GM23338 (cell line): ENCODE data around the gene OSBPL3. TPM values are rescaled to one million over a fixed set of nuclear protein-coding genes. Genes with fewer than 3 reads are reported as not detected.

ENCODE experiments used
- ATAC-seq: fragments of 200-7000 bp; cut with Tn5 transposase; 3 replicates; pipeline ENCODE4 v1.9.1; 2020
- DNase-seq: peaks from one replicate; pipeline ENCODE4 v3.0.0-alpha.2; 2015; ENCODE audit warnings: low spot score
- H2AFZ ChIP-seq: fragments of 200-600 bp; sonication (generic); 2 replicates; pipeline ENCODE4 v1.8.0; 2016; ENCODE audit warnings: antibody characterized with exemption, mild to moderate bottlenecking, moderate library complexity
- H3F3A ChIP-seq: fragments of 200-600 bp; sonication (generic); replicated peaks from 2 replicates; pipeline ENCODE4 v1.8.0; 2017; ENCODE audit warnings: antibody characterized with exemption, mixed run types, low read depth
- H3K27ac ChIP-seq: fragments of 200-600 bp; sonication (generic); 2 replicates; pipeline ENCODE4 v1.6.1; 2016; ENCODE audit warnings: low read depth
- H3K27me3 ChIP-seq: fragments of 200-600 bp; sonication (generic); 2 replicates; pipeline ENCODE4 v1.8.0; 2016; ENCODE audit warnings: mild to moderate bottlenecking, mixed run types, moderate library complexity; ENCODE audit not compliant: insufficient read depth
- H3K36me3 ChIP-seq: fragments of 200-600 bp; sonication (generic); 2 replicates; pipeline ENCODE4 v1.8.0; 2016; ENCODE audit warnings: mild to moderate bottlenecking; ENCODE audit not compliant: insufficient read depth
- H3K4me1 ChIP-seq: fragments of 200-600 bp; sonication (generic); 2 replicates; pipeline ENCODE4 v1.8.0; 2016; ENCODE audit warnings: mild to moderate bottlenecking, moderate library complexity; ENCODE audit not compliant: insufficient read depth
- H3K4me2 ChIP-seq: fragments of 200-600 bp; sonication (generic); 2 replicates; pipeline ENCODE4 v1.7.1; 2017; ENCODE audit warnings: mixed run types
- H3K4me3 ChIP-seq: fragments of 200-600 bp; sonication (generic); 2 replicates; pipeline ENCODE4 v1.6.1; 2016; ENCODE audit warnings: mixed run types
- H3K79me2 ChIP-seq: fragments of 200-600 bp; sonication (generic); replicated peaks from 2 replicates; pipeline ENCODE4 v1.8.0; 2017; ENCODE audit warnings: mild to moderate bottlenecking; ENCODE audit not compliant: insufficient read depth
- H3K9me2 ChIP-seq: fragments of 200-600 bp; sonication (generic); 2 replicates; pipeline ENCODE4 v1.8.0; 2017; ENCODE audit not compliant: insufficient read depth
- H4K20me1 ChIP-seq: fragments of 200-600 bp; sonication (generic); replicated peaks from 2 replicates; pipeline ENCODE4 v1.8.0; 2017; ENCODE audit warnings: mild to moderate bottlenecking; ENCODE audit not compliant: insufficient read depth
- H3K27ac Mint-ChIP-seq: 2 replicates; pipeline ENCODE4 v1.8.0; 2020; ENCODE audit warnings: inconsistent platforms, mild to moderate bottlenecking, moderate library complexity, mixed read lengths
- H3K27me3 Mint-ChIP-seq: 3 replicates; pipeline ENCODE4 v1.8.0; 2022; ENCODE audit warnings: low read depth, mild to moderate bottlenecking, moderate library complexity, mixed read lengths, inconsistent platforms; ENCODE audit not compliant: insufficient read depth, poor library complexity
- H3K36me3 Mint-ChIP-seq: 3 replicates; pipeline ENCODE4 v1.8.0; 2021; ENCODE audit warnings: low read depth, mild to moderate bottlenecking, inconsistent platforms, moderate library complexity, mixed read lengths
- H3K4me1 Mint-ChIP-seq: 3 replicates; pipeline ENCODE4 v1.8.0; 2020; ENCODE audit warnings: mild to moderate bottlenecking, inconsistent platforms, mixed read lengths
- H3K4me3 Mint-ChIP-seq: 3 replicates; pipeline ENCODE4 v1.8.0; 2021; ENCODE audit warnings: moderate library complexity, mild to moderate bottlenecking, inconsistent platforms, mixed read lengths
- H3K9me3 Mint-ChIP-seq: 3 replicates; pipeline ENCODE4 v1.8.0; 2020; ENCODE audit warnings: moderate library complexity, mild to moderate bottlenecking, inconsistent platforms, mixed read lengths
- CREB1 ChIP-seq: fragments of 250-450 bp; sonication (Bioruptor Pico); IDR thresholded peaks from 2 replicates; pipeline ENCODE4 v1.5.0; 2020; ENCODE audit warnings: low read depth, mild to moderate bottlenecking, moderate library complexity
- CTCF ChIP-seq, 2 experiments: fragments of 200-600 bp in 1 of 2; sonication (generic) in 1 of 2; conservative IDR thresholded peaks; 2 replicates each; pipeline versions ENCODE4 v1.5.1 to v1.6.1; 2016 to 2017; ENCODE audit warnings: antibody characterized with exemption in 2 of 2, low read depth in 2 of 2, mild to moderate bottlenecking in 2 of 2, moderate library complexity in 1 of 2
- ETS1 ChIP-seq: IDR thresholded peaks from 2 replicates; pipeline ENCODE4 v1.6.1; 2016; ENCODE audit warnings: antibody characterized with exemption
- EZH2 ChIP-seq: fragments of 200-600 bp; sonication (generic); IDR thresholded peaks from one replicate; pipeline ENCODE4 v1.8.0; 2017; ENCODE audit warnings: antibody characterized with exemption, mild to moderate bottlenecking, low read depth; ENCODE audit not compliant: unreplicated experiment
- EZH2phosphoT487 ChIP-seq: fragments of 200-600 bp; sonication (generic); IDR thresholded peaks from one replicate; pipeline ENCODE4 v1.8.1; 2018; ENCODE audit warnings: antibody characterized with exemption; ENCODE audit not compliant: unreplicated experiment
- JUNB ChIP-seq: IDR thresholded peaks from one replicate; pipeline ENCODE4 v1.6.1; 2016; ENCODE audit warnings: antibody characterized with exemption; ENCODE audit not compliant: unreplicated experiment
- NANOG ChIP-seq: IDR thresholded peaks from 2 replicates; pipeline ENCODE4 v1.6.1; 2016; ENCODE audit warnings: antibody characterized with exemption, borderline replicate concordance
- POLR2AphosphoS5 ChIP-seq: IDR thresholded peaks from 2 replicates; pipeline ENCODE4 v1.6.1; 2016; ENCODE audit warnings: antibody characterized with exemption, low read depth
- REST ChIP-seq: IDR thresholded peaks from one replicate; pipeline ENCODE4 v1.6.1; 2018; ENCODE audit warnings: antibody characterized with exemption; ENCODE audit not compliant: unreplicated experiment
- STAT1 ChIP-seq: IDR thresholded peaks from one replicate; pipeline ENCODE4 v1.6.1; 2016; ENCODE audit warnings: antibody characterized with exemption; ENCODE audit not compliant: unreplicated experiment
- ZNF331 ChIP-seq: fragments of 250-450 bp; sonication (Bioruptor Pico); IDR thresholded peaks from 2 replicates; pipeline ENCODE4 v1.5.0; 2020; ENCODE audit warnings: low read depth, mild to moderate bottlenecking, moderate library complexity
- ZNF462 ChIP-seq: fragments of 250-450 bp; sonication (Bioruptor Pico); IDR thresholded peaks from 2 replicates; pipeline ENCODE4 v1.5.0; 2020; ENCODE audit warnings: mild to moderate bottlenecking, moderate library complexity
- polyA plus RNA-seq: library from polyadenylated mRNA; unstranded; fragments of >200 nt; fragmentation: Nextera tagmentation; extraction: Ambion mirVana; gene quantifications from 2 replicates; pipeline ENCODE4 v1.2.1, GENCODE V29; 2016
- total RNA-seq: library from RNA; depleted of rRNA; stranded (reverse); fragments of >200 nt; shearing (Covaris generic); gene quantifications from 2 replicates; pipeline ENCODE4 v1.2.3, GENCODE V29; 2014

OSBPL3 gene
- total and polyA plus RNA-seq, 2 experiments from 2014 or later, result 7.2 to 15.7 TPM

GRCh38 chr7:24840563-24840962 lies 139.4 kb downstream of the OSBPL3 start:
- no peaks in the 10 kb centered on the region; the same call in 1 of the 2 replicates for H3K4me1 ChIP-seq
- H3K4me1 Mint-ChIP-seq, result peaks cover 11% of the 10 kb centered on the region; the same call in 2 of the 3 replicates
- H3K27ac Mint-ChIP-seq, result no peak overlapping the region
- ATAC-seq (no peak), DNase-seq (no peak)
- TF ChIP-seq STAT1 (no peak), CTCF (conservative IDR thresholded peaks at IDR 0.05; ENCODE audit: low read depth in 2 of 2) (no peak), EZH2phosphoT487 (no peak), NANOG (no peak), CREB1 (CRISPR knock-in tag) (no peak), POLR2AphosphoS5 (no peak), ZNF331 (CRISPR knock-in tag) (no peak), EZH2 (no peak), ETS1 (no peak), JUNB (no peak), REST (no peak), ZNF462 (CRISPR knock-in tag) (no peak)
- no peaks in the 10 kb centered on the region for H3K27me3 Mint-ChIP-seq
- no peaks in the 10 kb centered on the region for H3K36me3 Mint-ChIP-seq
- H3K9me3 Mint-ChIP-seq, result no peaks in the 10 kb centered on the region
- H3K79me2 ChIP-seq, result no peaks in the 10 kb centered on the region
- no peaks in the 10 kb centered on the region for H3K9me2 ChIP-seq
- H3K4me3 ChIP-seq, result no peak overlapping the region
- no peaks in the 10 kb centered on the region for H3F3A ChIP-seq
- H3K4me2 ChIP-seq, result no peak overlapping the region
- no peaks in the 10 kb centered on the region for H3K27me3 ChIP-seq
- no peaks in the 10 kb centered on the region for H3K36me3 ChIP-seq
- no peak overlapping the region for H3K4me3 Mint-ChIP-seq
- no peak overlapping the region for H3K27ac ChIP-seq
- H2AFZ ChIP-seq, result no peak overlapping the region
- H4K20me1 ChIP-seq, result no peaks in the 10 kb centered on the region; the same call in 1 of the 2 replicates
